ENCODE data around the gene ACOXL. TPM values are rescaled to one million over a fixed set of nuclear protein-coding genes. Genes with fewer than 3 reads are reported as not detected.
"Not testable (repeated sequence)": the region's sequence is repeated elsewhere in the genome, so short reads cannot be mapped to it uniquely, and the experiment has no call there.

Gene ACOXL
- not detected for total RNA-seq

DNA sequence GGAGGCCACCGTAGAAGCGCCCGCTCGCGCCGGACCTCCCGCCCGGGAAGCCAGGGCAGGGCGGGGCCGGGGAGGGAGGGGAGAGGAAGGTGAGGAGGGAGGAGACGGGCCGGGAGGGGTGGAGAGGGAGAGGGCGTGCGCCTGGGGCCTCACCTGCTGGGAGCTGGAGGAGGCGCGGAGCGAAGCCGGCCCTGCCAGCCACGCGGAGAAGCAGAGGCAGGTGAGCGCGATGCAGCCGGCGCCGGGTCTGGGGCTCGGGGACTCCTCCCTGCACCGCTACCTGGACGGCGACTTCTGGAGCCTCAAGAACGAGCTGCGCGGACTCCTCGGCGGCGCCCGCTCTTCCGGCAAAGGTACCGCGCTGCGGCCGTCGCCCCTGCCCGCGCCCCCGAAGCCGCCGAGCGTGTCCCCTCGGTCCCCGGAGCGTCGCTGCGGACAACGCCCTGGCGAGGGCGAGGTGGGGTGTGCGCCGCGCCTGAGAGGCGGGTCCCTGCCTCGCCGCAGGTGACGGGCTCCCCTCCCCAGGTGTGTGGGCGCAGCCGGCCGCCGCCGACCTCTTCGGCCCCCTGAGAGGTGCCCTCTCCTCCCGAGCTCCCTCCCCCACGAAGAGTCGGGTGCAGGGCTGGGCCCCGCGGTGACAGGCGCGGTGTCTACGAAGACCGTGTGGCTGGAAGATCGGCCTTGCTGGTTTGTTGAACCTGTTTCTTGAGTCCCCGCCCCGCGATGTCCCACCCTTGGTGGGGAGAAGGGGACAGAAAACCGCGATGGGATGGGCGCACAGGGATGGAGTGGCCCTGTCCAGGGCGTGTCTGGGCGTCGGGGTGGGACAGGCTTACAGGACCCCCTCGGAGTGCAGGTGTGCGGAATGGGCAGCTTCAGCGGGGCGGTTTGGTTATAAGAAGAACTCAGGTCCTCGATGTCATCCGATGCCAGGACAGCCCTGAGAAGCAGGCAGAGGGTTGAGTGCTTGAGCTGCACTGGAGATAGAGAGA, at the start of gene ACOXL:
TSS of gene ACOXL (plus strand) at position 152 of the 992 bp plus-strand sequence. CDS start 35,817 bp downstream, outside the sequence.
- Histone ChIP-seq H3K4me1 (peaks cover 0 to 13% (median 9%) of the 10 kb centered on the region in 4 donors), H3K36me3 (no peaks in the 10 kb centered on the region), H3K4me3 (peak within 1 kb of the TSS in 3 of 4 donors; percentile 36 to 53 (median 46)), H3K27me3 (peaks cover 0 to 23% of the 10 kb centered on the region in 2 donors), H3K27ac (no peak within 1 kb of the TSS), H3K9me3 (no peaks in the 10 kb centered on the region)
- TF ChIP-seq, protein P1, sequence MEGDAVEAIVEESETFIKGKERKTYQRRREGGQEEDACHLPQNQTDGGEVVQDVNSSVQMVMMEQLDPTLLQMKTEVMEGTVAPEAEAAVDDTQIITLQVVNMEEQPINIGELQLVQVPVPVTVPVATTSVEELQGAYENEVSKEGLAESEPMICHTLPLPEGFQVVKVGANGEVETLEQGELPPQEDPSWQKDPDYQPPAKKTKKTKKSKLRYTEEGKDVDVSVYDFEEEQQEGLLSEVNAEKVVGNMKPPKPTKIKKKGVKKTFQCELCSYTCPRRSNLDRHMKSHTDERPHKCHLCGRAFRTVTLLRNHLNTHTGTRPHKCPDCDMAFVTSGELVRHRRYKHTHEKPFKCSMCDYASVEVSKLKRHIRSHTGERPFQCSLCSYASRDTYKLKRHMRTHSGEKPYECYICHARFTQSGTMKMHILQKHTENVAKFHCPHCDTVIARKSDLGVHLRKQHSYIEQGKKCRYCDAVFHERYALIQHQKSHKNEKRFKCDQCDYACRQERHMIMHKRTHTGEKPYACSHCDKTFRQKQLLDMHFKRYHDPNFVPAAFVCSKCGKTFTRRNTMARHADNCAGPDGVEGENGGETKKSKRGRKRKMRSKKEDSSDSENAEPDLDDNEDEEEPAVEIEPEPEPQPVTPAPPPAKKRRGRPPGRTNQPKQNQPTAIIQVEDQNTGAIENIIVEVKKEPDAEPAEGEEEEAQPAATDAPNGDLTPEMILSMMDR (IDR thresholded peaks at IDR 0.05): no peak
- no peak for TF ChIP-seq POLR2A (IDR thresholded peaks at IDR 0.05)
- DNase-seq: peak in 1 of 3 donors; percentile 64

DNA sequence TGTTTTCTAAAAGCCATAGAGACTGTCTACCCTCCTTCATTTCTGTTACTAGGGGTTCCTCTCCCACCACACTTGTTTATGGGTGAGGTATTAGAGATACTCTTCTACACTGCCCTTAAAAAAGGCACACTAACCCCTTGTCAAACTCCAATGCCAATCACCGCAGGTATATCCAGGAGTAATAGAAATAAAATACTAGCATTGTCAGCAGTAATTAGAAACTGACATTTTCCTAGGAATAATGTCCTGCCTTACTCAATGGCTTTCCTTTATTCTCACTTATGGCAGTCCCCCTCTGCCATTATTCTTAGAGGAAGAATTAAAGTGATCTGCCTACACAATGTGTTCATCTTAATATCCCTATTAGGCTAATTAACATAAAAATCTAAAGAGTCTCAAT, 49.5 kb upstream of the ACOXL start:
- no peaks in the 10 kb centered on the region for H3K27me3 ChIP-seq
- peaks cover 0 to 7% (median 0%) of the 10 kb centered on the region in 4 donors for H3K9me3 ChIP-seq
- no peak for DNase-seq
- no peaks in the 10 kb centered on the region for H3K4me1 ChIP-seq
- no peak overlapping the region for H3K4me3 ChIP-seq
- no peaks in the 10 kb centered on the region for H3K36me3 ChIP-seq
- TF ChIP-seq POLR2A (IDR thresholded peaks at IDR 0.05): no peak
- TF ChIP-seq, protein P1 (IDR thresholded peaks at IDR 0.05): no peak
- no peak overlapping the region for H3K27ac ChIP-seq

DNA sequence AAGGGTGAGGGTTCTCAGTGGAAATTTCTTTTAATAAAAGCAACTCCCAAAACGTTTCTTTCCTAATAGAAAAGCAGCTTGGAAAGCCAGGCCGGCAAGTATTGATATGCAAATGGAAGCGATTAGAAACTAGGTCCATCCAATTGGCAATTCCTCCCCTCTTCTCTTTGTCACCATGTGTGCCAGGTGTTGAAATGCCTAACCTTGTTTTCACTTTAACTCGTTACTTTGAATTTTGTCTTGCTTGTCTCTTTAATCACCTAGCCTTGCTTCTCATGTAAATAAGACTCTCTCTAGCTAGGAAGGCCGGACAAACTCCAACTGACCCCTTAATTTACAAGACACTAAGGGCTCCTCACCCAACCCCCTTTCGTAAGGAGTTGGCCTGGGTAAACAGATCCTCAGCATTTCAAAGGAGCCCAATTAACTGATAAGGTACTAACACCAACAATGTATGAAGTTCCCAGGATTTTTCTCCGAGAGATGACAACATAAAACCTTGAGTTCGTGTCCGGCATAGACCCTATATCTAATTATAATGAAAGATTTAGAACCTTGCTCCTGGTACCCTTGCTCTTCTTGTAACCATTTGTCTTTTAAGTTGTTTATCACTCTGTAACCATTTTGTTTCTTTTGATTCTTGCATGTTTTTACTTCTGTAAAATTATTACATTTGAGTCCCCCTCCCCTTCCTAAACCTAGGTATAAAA, 44.4 kb upstream of the ACOXL start:
- H3K27ac ChIP-seq, H3K36me3 ChIP-seq, DNase-seq, H3K4me1 ChIP-seq, H3K27me3 ChIP-seq, H3K9me3 ChIP-seq, H3K4me3 ChIP-seq: not testable (repeated sequence)

DNA sequence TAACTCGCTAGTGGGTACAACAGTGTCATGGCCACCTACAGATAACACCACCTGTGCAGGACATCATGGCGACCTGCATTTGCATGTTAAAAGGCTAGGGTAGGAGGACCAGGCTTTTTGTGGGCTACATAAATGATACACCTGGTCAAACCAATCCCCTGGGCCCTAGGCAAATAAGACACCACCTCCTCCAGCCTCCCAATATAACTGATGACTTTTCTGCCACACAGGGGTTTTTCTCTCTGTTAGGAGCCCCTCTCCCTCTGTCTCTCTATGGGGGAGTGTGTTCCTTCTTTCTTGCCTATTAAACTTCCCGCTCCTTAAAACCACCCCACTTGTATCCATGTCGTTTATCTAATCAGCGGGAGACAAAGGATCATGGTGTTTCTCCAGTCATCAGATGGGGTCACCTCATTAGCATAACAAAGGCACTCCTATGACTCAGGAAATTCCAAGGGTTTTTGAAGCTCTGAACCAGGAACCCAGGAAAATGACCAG, 43.7 kb upstream of the ACOXL start:
- Histone ChIP-seq H3K27ac (no peak overlapping the region), H3K9me3 (peaks cover 0 to 7% (median 0%) of the 10 kb centered on the region in 4 donors), H3K27me3 (no peaks in the 10 kb centered on the region), H3K36me3 (no peaks in the 10 kb centered on the region), H3K4me3 (no peak overlapping the region), H3K4me1 (no peaks in the 10 kb centered on the region)
- TF ChIP-seq, protein P1 (IDR thresholded peaks at IDR 0.05): no peak
- TF ChIP-seq POLR2A (IDR thresholded peaks at IDR 0.05): no peak
- no peak for DNase-seq

DNA sequence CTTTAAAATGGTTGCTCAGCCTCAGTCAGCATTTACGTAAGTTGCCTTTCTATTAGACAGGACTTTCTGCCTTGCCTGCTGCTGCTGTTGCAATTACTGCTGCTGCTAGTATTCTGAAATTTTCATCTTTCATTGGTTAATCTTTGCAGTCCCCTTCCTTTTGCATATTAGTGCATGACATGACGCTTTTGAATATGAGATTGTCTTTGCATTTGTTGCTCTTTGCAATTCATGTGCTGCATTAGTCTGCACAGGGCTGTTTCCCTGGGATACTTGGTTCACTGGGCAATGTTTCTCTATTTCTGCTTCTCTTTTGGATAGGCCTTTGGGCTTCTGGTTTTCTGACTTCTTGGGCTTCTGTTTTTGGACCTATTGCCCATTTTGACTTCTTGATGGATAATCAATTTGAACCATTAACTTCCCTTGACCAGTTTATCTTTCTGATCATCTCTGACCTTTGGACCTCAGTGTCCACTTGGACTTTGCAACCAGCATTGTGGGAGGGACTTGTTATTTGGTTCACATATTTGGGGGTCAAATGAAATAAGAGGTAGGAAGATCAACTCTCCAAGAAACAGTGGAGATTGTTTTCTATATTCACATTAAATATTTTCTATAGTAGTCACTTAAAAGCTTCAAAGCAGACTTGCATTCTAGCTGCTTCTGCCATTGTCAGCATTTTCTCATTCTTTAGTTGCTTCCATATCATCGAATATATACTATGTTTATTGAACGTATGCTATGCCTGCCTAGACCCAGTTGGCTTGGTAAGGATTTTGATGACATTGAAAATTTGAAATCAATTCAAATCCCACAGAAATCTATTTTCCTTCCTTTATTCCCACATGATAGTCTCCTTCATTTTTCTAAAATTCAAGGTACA, 42.0 kb upstream of the ACOXL start:
- H3K9me3 ChIP-seq: peaks cover 0 to 7% (median 0%) of the 10 kb centered on the region in 4 donors
- H3K4me3 ChIP-seq: no peak overlapping the region
- H3K27me3 ChIP-seq: no peaks in the 10 kb centered on the region
- no peak overlapping the region for H3K27ac ChIP-seq
- H3K36me3 ChIP-seq: no peaks in the 10 kb centered on the region
- no peaks in the 10 kb centered on the region for H3K4me1 ChIP-seq
- no peak for DNase-seq
- TF ChIP-seq POLR2A (IDR thresholded peaks at IDR 0.05): no peak
- TF ChIP-seq, protein P1 (IDR thresholded peaks at IDR 0.05): no peak
